Prostate gland (tissue), 2 donors: Measurements from ENCODE around the gene PRDX2. TPM values are rescaled to one million over a fixed set of nuclear protein-coding genes. Genes with fewer than 3 reads are reported as not detected.

Experiments
- DNase-seq: peaks from one replicate; pipeline ENCODE4 v3.0.0-alpha.2; 2019; ENCODE audit warnings: low spot score
- H3K27ac ChIP-seq, 2 donors: fragments of 200-600 bp; sonication (generic); 2 replicates each; pipeline ENCODE4 v1.5.1; 2017 to 2019
- H3K27me3 ChIP-seq: fragments of 200-600 bp; sonication (generic); replicated peaks from 2 replicates; pipeline ENCODE4 v1.5.1; 2019; ENCODE audit not compliant: insufficient read depth
- H3K36me3 ChIP-seq, 2 donors: fragments of 200-600 bp; sonication (generic); 1 replicate in 1 of 2; 2 replicates in 1 of 2; pipeline versions ENCODE4 v1.5.1 to v1.8.1; 2017 to 2019
- H3K4me1 ChIP-seq: fragments of 200-600 bp; sonication (generic); replicated peaks from 2 replicates; pipeline ENCODE4 v1.5.1; 2019
- H3K4me3 ChIP-seq, 2 donors: fragments of 200-600 bp; sonication (generic); 2 replicates each; pipeline ENCODE4 v1.5.1; 2017 to 2019
- H3K9me3 ChIP-seq: fragments of 200-600 bp; sonication (generic); 2 replicates; pipeline ENCODE4 v1.5.1; 2017
- CTCF ChIP-seq, 4 experiments: fragments of 200-600 bp in 2 of 4; fragments of 450-650 bp in 2 of 4; sonication (generic) in 2 of 4; IDR thresholded peaks; 1 replicate in 3 of 4; 2 replicates in 1 of 4; pipeline ENCODE4 v1.5.1; 2016 to 2019; ENCODE audit warnings: antibody characterized with exemption in 4 of 4, mild to moderate bottlenecking in 2 of 4, moderate library complexity in 2 of 4
- POLR2A ChIP-seq: fragments of 450-650 bp; IDR thresholded peaks from one replicate; pipeline ENCODE4 v1.6.1; 2016; ENCODE audit warnings: antibody characterized with exemption, mild to moderate bottlenecking
- POLR2AphosphoS5 ChIP-seq: sonication (generic); formaldehyde crosslinking; IDR thresholded peaks from one replicate; pipeline ENCODE4 v1.6.1; 2017; ENCODE audit warnings: antibody characterized with exemption
- WGBS: methylation state at CpG from one replicate; pipeline ENCODE4 v1.1.5; 2018; 5-methylcytosine and 5-hydroxymethylcytosine counted together
- intact Hi-C: fragments of 100-400 bp; cut with DNase I; formaldehyde crosslinking; loops from one replicate; pipeline ENCODE4 v1.14.2; 2022
- total RNA-seq, 2 donors: library from RNA; depleted of rRNA; stranded (reverse); fragments of >200 nt; gene quantifications; one replicate each; pipeline ENCODE4 v1.1.0, GENCODE V29; 2016

Gene PRDX2
- total RNA-seq, 2 donors from 2014 or later, result 256 to 548 TPM

DNA sequence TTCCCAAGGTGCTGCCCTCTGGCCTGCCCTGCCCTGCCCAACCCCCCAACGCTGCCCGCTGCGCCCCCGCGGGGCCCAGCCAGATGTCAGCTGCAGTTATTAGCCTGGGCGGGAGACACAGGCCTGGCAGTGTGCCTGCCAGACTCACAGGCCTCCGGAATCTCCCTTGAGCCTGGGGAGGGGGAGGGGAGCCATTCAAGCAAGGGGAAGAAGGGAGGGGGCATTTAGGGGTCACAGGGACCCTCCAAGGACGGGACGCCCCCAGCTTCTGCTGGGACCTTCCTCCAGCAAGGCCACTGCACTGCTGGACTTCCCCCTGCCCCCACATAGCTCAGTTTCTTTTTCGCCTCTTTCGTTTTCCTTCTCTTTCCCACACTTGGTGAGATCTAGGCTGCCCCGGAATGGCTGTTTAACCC, 12.9 kb downstream of the PRDX2 start:
- intact Hi-C loops, result no loop called here
- WGBS, result 2% methylated on average over 12 of the region's 12 CpGs
- H3K4me1 ChIP-seq, result peaks cover 57% of the 10 kb centered on the region
- TF ChIP-seq POLR2A (no peak), POLR2AphosphoS5 (peak; percentile 35)
- no peaks in the 10 kb centered on the region for H3K9me3 ChIP-seq
- H3K4me3 ChIP-seq, result peak overlapping the region; percentile 79 to 85
- DNase-seq, result peak; percentile 71
- H3K27me3 ChIP-seq, result no peaks in the 10 kb centered on the region
- H3K36me3 ChIP-seq, result no peaks in the 10 kb centered on the region
- peak overlapping the region; percentile 100 for H3K27ac ChIP-seq

- no peak for TF ChIP-seq POLR2A
- TF ChIP-seq POLR2AphosphoS5, result no peak
- TF ChIP-seq CTCF (IDR thresholded peaks at IDR 0.05), result no peak
- no peak for DNase-seq
- WGBS, result 59% methylated on average over 4 of the region's 4 CpGs
- Histone ChIP-seq H3K4me1 (peaks cover 62% of the 10 kb centered on the region), H3K27me3 (no peaks in the 10 kb centered on the region), H3K9me3 (no peaks in the 10 kb centered on the region), H3K36me3 (no peaks in the 10 kb centered on the region), H3K27ac (peak overlapping the region; percentile 100), H3K4me3 (peak overlapping the region in 1 of 2 donors; percentile 79)
- intact Hi-C loops, result no loop called here
Observed at GRCh38 chr19:12788042-12788681, 13.4 kb downstream of the PRDX2 start.

DNA sequence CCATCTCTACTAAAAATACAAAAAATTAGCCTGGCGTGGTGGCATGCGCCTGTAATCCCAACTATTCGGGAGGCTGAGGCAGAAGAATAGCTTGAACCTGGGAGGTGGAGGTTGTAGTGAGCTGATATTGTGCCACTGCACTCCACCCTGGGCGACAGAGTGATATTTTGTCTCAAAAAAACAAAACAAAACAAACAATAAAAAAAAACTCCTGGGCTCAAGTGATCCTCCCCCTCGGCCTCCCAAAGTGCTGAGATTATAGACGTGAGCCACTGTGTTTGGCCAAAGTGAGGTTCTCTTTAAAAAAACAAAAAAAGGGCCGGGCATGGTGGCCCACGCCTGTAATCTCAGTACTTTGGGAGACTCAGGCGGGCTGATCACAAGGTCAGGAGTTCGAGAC, 14.1 kb downstream of the PRDX2 start:
- no peaks in the 10 kb centered on the region for H3K9me3 ChIP-seq
- no peak for DNase-seq
- no peak overlapping the region for H3K4me3 ChIP-seq
- H3K36me3 ChIP-seq, result no peaks in the 10 kb centered on the region
- H3K4me1 ChIP-seq, result peaks cover 67% of the 10 kb centered on the region
- H3K27ac ChIP-seq, result peak overlapping the region; percentile 100
- 74% methylated on average over 10 of the region's 10 CpGs for WGBS
- intact Hi-C loops, result no loop called here
- H3K27me3 ChIP-seq, result no peaks in the 10 kb centered on the region
- TF ChIP-seq POLR2A (no peak), POLR2AphosphoS5 (no peak), CTCF (IDR thresholded peaks at IDR 0.05) (no peak)

GRCh38 chr19:12786952-12787351, 14.6 kb downstream of the PRDX2 start:
- Histone ChIP-seq H3K36me3 (no peaks in the 10 kb centered on the region), H3K4me1 (peaks cover 67% of the 10 kb centered on the region), H3K27ac (peak overlapping the region; percentile 100), H3K27me3 (no peaks in the 10 kb centered on the region), H3K9me3 (no peaks in the 10 kb centered on the region), H3K4me3 (no peak overlapping the region)
- TF ChIP-seq POLR2AphosphoS5, result no peak
- no peak for DNase-seq
- intact Hi-C loops, result no loop called here
- 81% methylated on average over 3 of the region's 3 CpGs for whole genome bisulfite sequencing

DNA sequence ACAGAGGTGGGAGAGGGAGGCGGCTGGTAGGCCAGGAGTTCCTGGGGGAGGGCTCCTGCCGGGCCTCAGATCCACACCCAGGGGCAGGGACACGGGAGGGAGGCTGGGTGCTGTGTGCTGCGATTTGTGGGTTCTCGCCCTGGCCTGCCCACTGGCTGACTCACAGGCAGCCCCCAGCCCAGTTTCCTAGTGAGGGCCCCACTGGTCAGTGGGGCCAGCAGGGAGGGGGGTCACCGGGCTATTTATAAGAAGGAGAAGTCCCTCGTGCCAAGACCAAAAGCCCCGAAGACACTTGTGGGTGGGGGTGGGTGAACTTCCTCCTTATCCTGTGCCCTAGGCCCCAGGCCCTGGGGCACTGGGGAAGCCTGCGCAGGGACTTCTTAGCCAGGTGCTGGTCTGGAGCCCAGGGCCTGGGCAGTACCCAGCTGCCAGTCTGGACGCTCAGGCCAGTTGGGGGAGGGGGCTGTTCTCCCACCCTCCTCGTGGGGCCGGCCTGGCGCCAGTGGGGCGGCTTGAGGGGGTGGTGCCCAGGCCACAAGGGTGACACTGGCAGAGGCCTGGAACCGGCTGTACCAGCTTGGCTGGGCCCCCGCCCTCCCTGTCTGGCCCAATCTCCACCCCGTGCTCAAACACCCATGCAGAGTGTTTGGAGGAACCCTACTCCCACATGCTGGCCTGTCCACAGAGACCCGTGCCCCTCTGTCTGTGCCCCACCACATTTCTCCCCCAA, 15.3 kb downstream of the PRDX2 start:
- Histone ChIP-seq H3K27ac (peak overlapping the region; percentile 100), H3K27me3 (no peaks in the 10 kb centered on the region), H3K9me3 (no peaks in the 10 kb centered on the region), H3K4me1 (peaks cover 67% of the 10 kb centered on the region), H3K36me3 (no peaks in the 10 kb centered on the region), H3K4me3 (no peak overlapping the region)
- DNase-seq, result peak; percentile 90
- intact Hi-C loops, result no loop called here
- 25% methylated on average over 17 of the region's 18 CpGs for WGBS
- TF ChIP-seq POLR2AphosphoS5 (peak; percentile 86), CTCF (IDR thresholded peaks at IDR 0.05) (peak in 1 of 4 experiments; percentile 2), POLR2A (peak; percentile 13)
